BJ (cell line): Measurements from ENCODE around the gene NEURL4. TPM values are rescaled to one million over a fixed set of nuclear protein-coding genes. Genes with fewer than 3 reads are reported as not detected.

Source experiments
- CTCF ChIA-PET: fragments of 350-600 bp; formaldehyde crosslinking; extraction: SDS; loops from one replicate; lab custom pipeline; 2021; ENCODE audit warnings: antibody characterized with exemption, inconsistent platforms; lab: Yijun Ruan, JAX
- POLR2A ChIA-PET: fragments of 300-600 bp; sonication (Branson Sonifier 250); formaldehyde crosslinking; extraction: SDS; loops from one replicate; lab custom pipeline; 2021; ENCODE audit warnings: antibody characterized with exemption; lab: Charles Lee
- DNase-seq: peaks from one replicate; pipeline ENCODE4 v3.0.0-alpha.2; 2011; ENCODE audit warnings: low read depth
- H3K27me3 ChIP-seq: 2 replicates; pipeline ENCODE4 v1.6.0; 2011; ENCODE audit warnings: low read length; ENCODE audit not compliant: control insufficient read depth, insufficient read depth
- H3K36me3 ChIP-seq: 2 replicates; pipeline ENCODE4 v1.5.1; 2011; ENCODE audit warnings: low read length; ENCODE audit not compliant: control insufficient read depth, insufficient read depth
- H3K4me3 ChIP-seq: 2 replicates; pipeline ENCODE4 v1.5.1; 2011; ENCODE audit warnings: low read depth, mild to moderate bottlenecking, control low read depth, low read length
- CTCF ChIP-seq: IDR thresholded peaks from 2 replicates; pipeline ENCODE4 v1.5.1; 2011; ENCODE audit warnings: low read depth, mild to moderate bottlenecking, control low read depth, inconsistent platforms, low read length, moderate library complexity; ENCODE audit not compliant: insufficient read depth
- polyA plus RNA-seq: library from polyadenylated mRNA; depleted of rRNA; stranded (reverse); fragments of >200 nt; gene quantifications from 2 replicates; pipeline ENCODE4 v1.2.3, GENCODE V29; 2011

NEURL4 gene
- polyA plus RNA-seq, 1 experiment, result 14.9 TPM

GRCh38 chr17:7327501-7327900, 1.6 kb downstream of the NEURL4 start:
- Histone ChIP-seq H3K36me3 (peaks cover 26% of the 10 kb centered on the region), H3K4me3 (no peak overlapping the region), H3K27me3 (no peaks in the 10 kb centered on the region)
- no peak for DNase-seq
- POLR2A ChIA-PET, result no interaction called here
- TF ChIP-seq CTCF, result no peak
- CTCF ChIA-PET, result interaction anchor here (0.6 to 5.0 kb wide), 2 partner anchors 14 to 281 kb away, joined by 3 to 22 read pairs; no protein-coding TSS in a partner anchor

- Histone ChIP-seq H3K36me3 (peaks cover 30% of the 10 kb centered on the region), H3K27me3 (no peaks in the 10 kb centered on the region), H3K4me3 (no peak overlapping the region)
- no peak for TF ChIP-seq CTCF
- CTCF ChIA-PET, result interaction anchor here (0.6 to 5.0 kb wide), 3 partner anchors 14 to 281 kb away, joined by 3 to 22 read pairs (median 4); no protein-coding TSS in a partner anchor
- DNase-seq, result no peak
- POLR2A ChIA-PET, result no interaction called here
Observed at GRCh38 chr17:7327056-7327455, 2.1 kb downstream of the NEURL4 start.

- ChIA-PET CTCF (interaction anchor here (1.0 to 5.0 kb wide), 2 partner anchors 13 to 78 kb away, joined by 4 to 22 read pairs; no protein-coding TSS in a partner anchor), POLR2A (no interaction called here)
- H3K27me3 ChIP-seq, result no peaks in the 10 kb centered on the region
- peaks cover 38% of the 10 kb centered on the region for H3K36me3 ChIP-seq
- no peak for DNase-seq
- no peak overlapping the region for H3K4me3 ChIP-seq
- TF ChIP-seq CTCF, result no peak
Observed at GRCh38 chr17:7326186-7326585, 2.9 kb downstream of the NEURL4 start.

- ChIA-PET CTCF (interaction anchor here (0.7 to 5.0 kb wide), 5 partner anchors 11 to 236 kb away, joined by 3 to 22 read pairs (median 11); partner anchors contain the start of genes ACAP1 and SENP3), POLR2A (no interaction called here)
- peaks cover 47% of the 10 kb centered on the region for H3K36me3 ChIP-seq
- no peak for TF ChIP-seq CTCF
- H3K27me3 ChIP-seq, result no peaks in the 10 kb centered on the region
- no peak for DNase-seq
- H3K4me3 ChIP-seq, result no peak overlapping the region
Observed at GRCh38 chr17:7325031-7325528, 4.1 kb downstream of the NEURL4 start.

- ChIA-PET POLR2A (no interaction called here), CTCF (interaction anchor here (0.7 to 5.0 kb wide), 5 partner anchors 11 to 236 kb away, joined by 3 to 22 read pairs (median 11); partner anchors contain the start of genes ACAP1 and SENP3)
- Histone ChIP-seq H3K36me3 (peaks cover 47% of the 10 kb centered on the region), H3K27me3 (no peaks in the 10 kb centered on the region), H3K4me3 (no peak overlapping the region)
- TF ChIP-seq CTCF, result no peak
- DNase-seq, result no peak
Observed at GRCh38 chr17:7324438-7324779, 4.7 kb downstream of the NEURL4 start.
